ENCODE data around the gene MEIOB.

MEIOB gene

GRCh38 chr16:1828645-1829410 lies 43.1 kb downstream of the MEIOB start:
- DNase-seq = no peak

GRCh38 chr16:1826691-1827573 lies 45.0 kb downstream of the MEIOB start, which contains the start of the genes FAHD1 and HAGH:
TSS of gene FAHD1 (plus strand) at chr16:1827206. CDS start at chr16:1827239, 33 bp downstream.
TSS of gene HAGH (minus strand) at chr16:1826825. CDS start at chr16:1826787, 38 bp downstream.
- DNase-seq = peak; percentile 92

GRCh38 chr16:1825864-1826690 lies 45.9 kb downstream of the MEIOB start:
- DNase-seq = peak; percentile 75

- no peak for DNase-seq
Measured at GRCh38 chr16:1825381-1825863, 46.5 kb downstream of the MEIOB start.

GRCh38 chr16:1823821-1824220 lies 48.1 kb downstream of the MEIOB start:
- no peak for DNase-seq

GRCh38 chr16:1822801-1823200 lies 49.2 kb downstream of the MEIOB start:
- DNase-seq = no peak

GRCh38 chr16:1821861-1822611 lies 49.9 kb downstream of the MEIOB start:
- no peak for DNase-seq

- no peak for DNase-seq
Measured at GRCh38 chr16:1820946-1821290, 51.0 kb downstream of the MEIOB start.

- no peak for DNase-seq
Measured at GRCh38 chr16:1820096-1820945, 51.6 kb downstream of the MEIOB start.

GRCh38 chr16:1819611-1820010 lies 52.4 kb downstream of the MEIOB start:
- DNase-seq = no peak

GRCh38 chr16:1818873-1819525 lies 53.0 kb downstream of the MEIOB start:
- no peak for DNase-seq

GRCh38 chr16:1818204-1818872 lies 53.6 kb downstream of the MEIOB start:
- no peak for DNase-seq

GRCh38 chr16:1817716-1818115 lies 54.2 kb downstream of the MEIOB start:
- DNase-seq = no peak

- no peak for DNase-seq
Measured at GRCh38 chr16:1817276-1817589, 54.7 kb downstream of the MEIOB start.

- DNase-seq = no peak
Measured at GRCh38 chr16:1816396-1817275, 55.3 kb downstream of the MEIOB start.

- DNase-seq = no peak
Measured at GRCh38 chr16:1815461-1815860, 56.5 kb downstream of the MEIOB start.

- DNase-seq = peak; percentile 43
Measured at GRCh38 chr16:1812732-1813163, 59.2 kb downstream of the MEIOB start.

GRCh38 chr16:1810536-1810935 lies 61.4 kb downstream of the MEIOB start:
- no peak for DNase-seq

GRCh38 chr16:1810106-1810505 lies 61.9 kb downstream of the MEIOB start:
- no peak for DNase-seq

Data from activated naive CD4-positive, alpha-beta T cell treated with Interleukin-2 at 50 U/mL for 16 hours (primary cell).